ENCODE data around the gene SH2D6. TPM values are rescaled to one million over a fixed set of nuclear protein-coding genes. Genes with fewer than 3 reads are reported as not detected.

SH2D6 gene
- total RNA-seq = not detected

GRCh38 chr2:85418132-85419008, at the start of gene SH2D6:
Gene SH2D6, plus strand, starts transcription at chr2:85418714. Its CDS starts 10,752 bp downstream, at chr2:85429466.
- H3K4me3 ChIP-seq (ENCODE audit: low read depth, poor library complexity, severe bottlenecking) = peak within 1 kb of the TSS; percentile 52
- DNase-seq (ENCODE audit: low spot score in 2 of 2) = peak; percentile 78 to 97
- WGBS, 2 donors = 25 to 28% methylated on average over 23 to 39 of the region's 57 CpGs
- no peak for TF ChIP-seq CTCF (IDR thresholded peaks at IDR 0.05)
- TF ChIP-seq POLR2A (IDR thresholded peaks at IDR 0.05) = no peak
- intact Hi-C loops (cut with DNase I; ENCODE audit: low total_unique reads) = no loop called here

- no peak overlapping the region for H3K4me3 ChIP-seq (ENCODE audit: low read depth, poor library complexity, severe bottlenecking)
- DNase-seq (ENCODE audit: low spot score in 2 of 2) = no peak
- intact Hi-C loops (cut with DNase I; ENCODE audit: low total_unique reads) = no loop called here
- TF ChIP-seq CTCF (IDR thresholded peaks at IDR 0.05) (no peak), POLR2A (IDR thresholded peaks at IDR 0.05) (no peak)
Measured at GRCh38 chr2:85368921-85369320, 49.6 kb upstream of the SH2D6 start.

- TF ChIP-seq CTCF (IDR thresholded peaks at IDR 0.05) (no peak), POLR2A (IDR thresholded peaks at IDR 0.05) (no peak)
- no peak overlapping the region for H3K4me3 ChIP-seq (ENCODE audit: low read depth, poor library complexity, severe bottlenecking)
- WGBS, 2 donors = 73 to 76% methylated on average over 5 of the region's 5 CpGs
- no peak for DNase-seq (ENCODE audit: low spot score in 2 of 2)
- intact Hi-C loops (cut with DNase I; ENCODE audit: low total_unique reads) = no loop called here
Measured at GRCh38 chr2:85369500-85369899, 49.0 kb upstream of the SH2D6 start.

GRCh38 chr2:85371045-85371444, 47.5 kb upstream of the SH2D6 start:
- TF ChIP-seq CTCF (IDR thresholded peaks at IDR 0.05) (no peak), POLR2A (IDR thresholded peaks at IDR 0.05) (no peak)
- intact Hi-C loops (cut with DNase I; ENCODE audit: low total_unique reads) = no loop called here
- DNase-seq (ENCODE audit: low spot score in 2 of 2) = no peak
- H3K4me3 ChIP-seq (ENCODE audit: low read depth, poor library complexity, severe bottlenecking) = no peak overlapping the region
- WGBS, 2 donors = 97 to 98% methylated on average over 11 of the region's 11 CpGs

- no peak overlapping the region for H3K4me3 ChIP-seq (ENCODE audit: low read depth, poor library complexity, severe bottlenecking)
- no peak for TF ChIP-seq POLR2A (IDR thresholded peaks at IDR 0.05)
- TF ChIP-seq CTCF (IDR thresholded peaks at IDR 0.05) = no peak
- no peak for DNase-seq (ENCODE audit: low spot score in 2 of 2)
- intact Hi-C loops (cut with DNase I; ENCODE audit: low total_unique reads) = no loop called here
- WGBS, 2 donors = 90 to 95% methylated on average over 5 of the region's 5 CpGs
Measured at GRCh38 chr2:85376291-85377065, 42.0 kb upstream of the SH2D6 start.

Data from lower leg skin (tissue), 4 donors.